Mesothelial cell of epicardium (in vitro differentiated cells): Measurements from ENCODE around the gene RAMP2. TPM values are rescaled to one million over a fixed set of nuclear protein-coding genes. Genes with fewer than 3 reads are reported as not detected.
"Not testable (repeated sequence)": the region's sequence is repeated elsewhere in the genome, so short reads cannot be mapped to it uniquely, and the experiment has no call there.

Experiments
- DNase-seq, 2 experiments: peaks; one replicate each; pipeline ENCODE4 v3.0.0; 2021; ENCODE audit warnings: low spot score in 2 of 2; ENCODE audit not compliant: unreplicated experiment in 2 of 2
- H3K27ac Mint-ChIP-seq: 2 replicates; pipeline ENCODE4 v1.8.0; 2021; ENCODE audit warnings: mixed read lengths
- H3K27me3 Mint-ChIP-seq: 2 replicates; pipeline ENCODE4 v1.8.0; 2021; ENCODE audit warnings: low read depth, mixed read lengths
- H3K36me3 Mint-ChIP-seq: 2 replicates; pipeline ENCODE4 v1.8.0; 2021; ENCODE audit warnings: mixed read lengths
- H3K4me1 Mint-ChIP-seq: 2 replicates; pipeline ENCODE4 v1.8.0; 2021; ENCODE audit warnings: mixed read lengths
- H3K4me3 Mint-ChIP-seq: 2 replicates; pipeline ENCODE4 v1.8.0; 2021; ENCODE audit warnings: mild to moderate bottlenecking, moderate library complexity, mixed read lengths
- H3K9me3 Mint-ChIP-seq: 2 replicates; pipeline ENCODE4 v1.8.0; 2021; ENCODE audit warnings: mixed read lengths
- CTCF ChIP-seq: fragments of 200-600 bp; sonication (generic); IDR thresholded peaks from one replicate; pipeline ENCODE4 v1.5.0; 2021; ENCODE audit warnings: antibody characterized with exemption; ENCODE audit not compliant: unreplicated experiment
- total RNA-seq: library from RNA; stranded (reverse); gene quantifications from 3 replicates; pipeline ENCODE4 v1.2.1, GENCODE V29; 2021

The RAMP2 gene
- total RNA-seq, 1 donor from 2014 or later: 22.3 TPM

DNA sequence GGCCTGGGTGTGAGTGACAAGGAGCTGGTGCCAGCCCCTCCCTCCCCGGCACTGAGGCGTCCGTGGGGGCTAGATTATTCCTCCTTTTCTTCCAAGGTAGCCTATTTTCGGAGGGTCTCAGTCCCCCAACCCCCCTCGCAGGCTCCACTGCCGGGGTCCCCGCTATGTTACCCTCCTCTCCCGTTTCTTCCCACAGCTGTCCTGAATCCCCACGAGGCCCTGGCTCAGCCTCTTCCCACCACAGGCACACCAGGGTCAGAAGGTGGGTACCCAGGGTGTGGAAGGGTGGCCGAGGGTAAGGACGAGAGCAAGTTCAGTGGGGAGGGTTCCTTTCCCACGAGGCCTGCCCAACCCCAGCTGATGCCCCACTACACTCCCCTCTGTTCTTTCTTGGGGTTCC is 611 bp downstream of the RAMP2 start:
- Mint-ChIP-seq H3K27ac (peak overlapping the region; percentile 54), H3K4me3 (peak overlapping the region; percentile 63), H3K4me1 (peaks cover 24% of the 10 kb centered on the region), H3K36me3 (no peaks in the 10 kb centered on the region), H3K27me3 (peaks cover 49% of the 10 kb centered on the region), H3K9me3 (no peaks in the 10 kb centered on the region)
- no peak for DNase-seq
- no peak for TF ChIP-seq CTCF

GRCh38 chr17:42766124-42766523 is 5.1 kb downstream of the RAMP2 start:
- no peak for TF ChIP-seq CTCF
- DNase-seq: no peak
- no peaks in the 10 kb centered on the region for H3K9me3 Mint-ChIP-seq
- peaks cover 32% of the 10 kb centered on the region for H3K27me3 Mint-ChIP-seq
- H3K4me1 Mint-ChIP-seq: peaks cover 19% of the 10 kb centered on the region
- H3K4me3 Mint-ChIP-seq: no peak overlapping the region
- no peak overlapping the region for H3K27ac Mint-ChIP-seq
- H3K36me3 Mint-ChIP-seq: no peaks in the 10 kb centered on the region

DNA sequence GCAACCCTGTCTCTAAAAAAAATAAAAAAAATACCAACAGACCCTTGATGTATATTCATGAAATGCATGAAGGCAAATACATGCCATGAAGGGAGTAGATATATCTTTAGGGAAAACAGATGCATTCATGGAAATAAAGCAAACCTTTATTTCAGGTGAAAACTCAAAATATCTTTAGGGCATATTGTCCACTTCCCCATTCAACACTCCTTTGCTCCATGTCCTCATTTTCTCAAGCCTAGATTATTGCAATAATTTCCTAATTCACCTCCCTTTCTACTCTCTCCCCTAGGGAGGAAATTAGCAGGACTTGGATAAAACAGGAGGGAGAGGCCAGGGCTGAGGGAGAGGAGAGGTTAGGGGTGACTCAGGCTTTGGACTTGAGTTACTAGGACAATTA is 6.5 kb downstream of the RAMP2 start:
- Mint-ChIP-seq H3K4me1 (peaks cover 10% of the 10 kb centered on the region), H3K9me3 (no peaks in the 10 kb centered on the region), H3K27me3 (peaks cover 22% of the 10 kb centered on the region), H3K27ac (no peak overlapping the region), H3K36me3 (no peaks in the 10 kb centered on the region), H3K4me3 (no peak overlapping the region)
- no peak for TF ChIP-seq CTCF
- DNase-seq: no peak

DNA sequence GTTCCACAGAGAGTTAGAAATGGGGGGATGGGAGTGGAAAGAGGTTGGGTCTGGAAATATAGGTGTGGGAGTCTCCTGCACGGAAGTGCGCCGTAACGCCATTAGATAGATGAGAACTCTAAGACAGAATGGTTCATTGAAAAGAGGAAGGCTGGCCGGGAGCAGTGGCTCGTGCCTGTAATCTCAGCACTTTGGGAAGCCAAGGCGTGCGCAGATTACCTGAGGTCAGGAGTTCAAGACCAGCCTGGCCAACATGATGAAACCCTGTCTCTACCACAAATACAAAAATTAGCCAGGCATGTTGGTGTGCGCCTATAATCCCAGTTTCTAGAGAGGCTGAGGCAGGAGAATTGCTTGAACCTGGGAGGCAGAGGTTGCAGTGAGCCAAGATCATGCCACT is 7.0 kb downstream of the RAMP2 start:
- H3K36me3 Mint-ChIP-seq, H3K4me1 Mint-ChIP-seq, DNase-seq, H3K27ac Mint-ChIP-seq, H3K4me3 Mint-ChIP-seq, H3K9me3 Mint-ChIP-seq: not testable (repeated sequence)
- H3K27me3 Mint-ChIP-seq: peaks cover 17% of the 10 kb centered on the region

GRCh38 chr17:42769964-42770363 is 8.9 kb downstream of the RAMP2 start:
- H3K36me3 Mint-ChIP-seq, DNase-seq, H3K27ac Mint-ChIP-seq, H3K9me3 Mint-ChIP-seq, H3K4me3 Mint-ChIP-seq: not testable (repeated sequence)
- Mint-ChIP-seq H3K4me1 (peaks cover 12% of the 10 kb centered on the region), H3K27me3 (peaks cover 13% of the 10 kb centered on the region)

DNA sequence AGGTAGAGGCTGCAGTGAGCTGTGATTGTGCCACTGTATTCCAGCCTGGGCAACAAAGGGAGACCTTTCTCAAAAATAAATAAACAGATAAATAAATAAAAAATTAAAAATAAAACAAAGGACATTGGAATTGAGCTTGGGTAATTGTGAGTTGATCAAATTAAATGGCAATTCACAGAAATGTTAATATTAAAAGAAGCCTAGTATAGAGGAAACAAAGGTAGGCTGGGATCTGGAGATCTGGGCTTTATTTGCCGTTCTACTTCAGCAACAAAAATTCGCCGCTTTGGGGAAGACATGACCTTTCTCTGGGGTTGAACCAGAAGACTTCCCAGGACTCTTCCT is 11.9 kb downstream of the RAMP2 start:
- peaks cover 2% of the 10 kb centered on the region for H3K27me3 Mint-ChIP-seq
- no peak for DNase-seq
- no peaks in the 10 kb centered on the region for H3K9me3 Mint-ChIP-seq
- H3K36me3 Mint-ChIP-seq: peaks cover 6% of the 10 kb centered on the region
- H3K4me1 Mint-ChIP-seq: peaks cover 12% of the 10 kb centered on the region
- TF ChIP-seq CTCF: no peak
- peak overlapping the region; percentile 99 for H3K4me3 Mint-ChIP-seq
- H3K27ac Mint-ChIP-seq: peak overlapping the region; percentile 99

DNA sequence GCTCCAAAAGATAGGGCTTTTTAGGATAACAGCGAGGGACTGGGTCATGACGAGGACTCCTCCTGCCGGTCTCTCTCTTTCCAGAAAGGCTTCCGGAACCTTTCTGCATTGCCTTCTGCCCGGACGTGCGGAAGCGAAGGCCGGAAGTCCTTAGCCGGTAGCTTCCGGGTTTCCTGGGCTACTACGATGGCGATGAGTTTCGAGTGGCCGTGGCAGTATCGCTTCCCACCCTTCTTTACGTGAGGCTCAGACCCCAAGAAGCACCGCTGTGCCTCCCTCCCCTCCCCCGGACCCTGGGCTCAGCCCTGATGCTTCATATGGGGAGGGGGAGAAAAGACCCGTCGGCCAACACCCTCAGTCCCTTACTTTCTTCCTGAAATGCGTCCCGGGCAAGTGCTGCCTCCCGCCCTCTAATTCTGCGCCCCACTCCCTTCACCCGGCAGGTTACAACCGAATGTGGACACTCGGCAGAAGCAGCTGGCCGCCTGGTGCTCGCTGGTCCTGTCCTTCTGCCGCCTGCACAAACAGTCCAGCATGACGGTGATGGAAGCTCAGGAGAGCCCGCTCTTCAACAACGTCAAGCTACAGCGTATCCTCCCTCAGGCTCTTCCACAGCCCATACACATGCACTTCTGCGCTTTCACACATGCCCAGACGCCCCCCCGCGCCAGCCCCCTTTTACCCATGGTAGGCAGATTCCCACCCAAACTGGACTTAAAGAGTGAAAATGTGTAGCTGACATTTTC is 12.4 kb downstream of the RAMP2 start, which contains the start of gene VPS25:
Gene VPS25 (plus strand): TSS at position 160 of the 746 bp plus-strand sequence. CDS start 27 bp downstream, at position 187.
- peaks cover 12% of the 10 kb centered on the region for H3K4me1 Mint-ChIP-seq
- H3K27me3 Mint-ChIP-seq: peaks cover 2% of the 10 kb centered on the region
- no peaks in the 10 kb centered on the region for H3K9me3 Mint-ChIP-seq
- H3K27ac Mint-ChIP-seq: peak within 1 kb of the TSS; percentile 99
- peak within 1 kb of the TSS; percentile 99 for H3K4me3 Mint-ChIP-seq
- no peak for TF ChIP-seq CTCF
- peak in 1 of 2 experiments; percentile 67 for DNase-seq
- H3K36me3 Mint-ChIP-seq: peaks cover 9% of the 10 kb centered on the region
